A673 (cell line): Measurements from ENCODE around the gene RNF25. TPM values are rescaled to one million over a fixed set of nuclear protein-coding genes. Genes with fewer than 3 reads are reported as not detected.

Source experiments
- BruUV-seq: library from RNA; stranded (reverse); fragments of 400-500 nt; replicated peaks from 2 replicates; lab custom pipeline; 2021; lab: Mats Ljungman, UMichigan
- CTCF ChIA-PET: fragments of 300-600 bp; sonication (Branson Sonifier 250); formaldehyde crosslinking; loops from one replicate; lab custom pipeline; 2022; ENCODE audit warnings: antibody characterized with exemption; lab: Charles Lee
- POLR2A ChIA-PET: fragments of 300-600 bp; sonication (Branson Sonifier 250); formaldehyde crosslinking; loops from one replicate; lab custom pipeline; 2022; ENCODE audit warnings: antibody characterized with exemption; ENCODE audit not compliant: low non-redundant PET; lab: Charles Lee
- DNase-seq: peaks from one replicate; pipeline ENCODE4 v3.0.0-alpha.2; 2015; ENCODE audit warnings: low spot score
- H3K27ac ChIP-seq: fragments of 200-600 bp; sonication (generic); 2 replicates; pipeline ENCODE4 v1.5.1; 2016; ENCODE audit warnings: mixed run types, low read depth, mild to moderate bottlenecking, mixed read lengths, antibody characterized with exemption, low read length; ENCODE audit not compliant: poor library complexity, severe bottlenecking
- H3K27me3 ChIP-seq: fragments of 200-600 bp; sonication (generic); replicated peaks from 2 replicates; pipeline ENCODE4 v1.6.1; 2017; ENCODE audit warnings: mixed run types, low read depth, mild to moderate bottlenecking, mixed read lengths, antibody characterized with exemption, low read length; ENCODE audit not compliant: insufficient read depth, poor library complexity
- H3K36me3 ChIP-seq: fragments of 200-600 bp; sonication (generic); 2 replicates; pipeline ENCODE4 v1.6.1; 2016; ENCODE audit warnings: mixed run types, mild to moderate bottlenecking, mixed read lengths, antibody characterized with exemption, low read length; ENCODE audit not compliant: insufficient read depth, poor library complexity, severe bottlenecking
- H3K4me1 ChIP-seq: fragments of 200-600 bp; sonication (generic); 2 replicates; pipeline ENCODE4 v1.6.1; 2017; ENCODE audit warnings: mixed run types, mild to moderate bottlenecking, mixed read lengths, antibody characterized with exemption, low read length; ENCODE audit not compliant: insufficient read depth, poor library complexity, severe bottlenecking
- H3K4me3 ChIP-seq: fragments of 200-600 bp; sonication (generic); 2 replicates; pipeline ENCODE4 v1.5.1; 2016; ENCODE audit warnings: low read depth, mixed run types, mild to moderate bottlenecking, mixed read lengths, low read length; ENCODE audit not compliant: poor library complexity, severe bottlenecking
- H3K9me3 ChIP-seq: fragments of 200-600 bp; sonication (generic); 2 replicates; pipeline ENCODE4 v1.6.1; 2016; ENCODE audit warnings: mixed run types, low read depth, mild to moderate bottlenecking, mixed read lengths, antibody characterized with exemption, low read length; ENCODE audit not compliant: poor library complexity, severe bottlenecking
- EZH2 ChIP-seq: fragments of 200-600 bp; sonication (generic); IDR thresholded peaks from 2 replicates; pipeline ENCODE4 v1.6.1; 2017; ENCODE audit warnings: borderline replicate concordance, low read depth, mild to moderate bottlenecking, mixed read lengths, antibody characterized with exemption, low read length; ENCODE audit not compliant: poor library complexity, severe bottlenecking
- intact Hi-C: fragments of 100-400 bp; cut with micrococcal nuclease; formaldehyde crosslinking; loops from one replicate; pipeline ENCODE4 v1.10.0; 2022; ENCODE audit not compliant: unreplicated experiment
- total RNA-seq: library from RNA; stranded (reverse); gene quantifications from 2 replicates; pipeline ENCODE4 v1.2.3, GENCODE V29; 2021
- TF ChIP-seq, protein P1 (sequence below): fragments of 300-800, 200-600 bp; sonication (generic); conservative IDR thresholded peaks from 2 replicates; pipeline ENCODE4 v1.5.1; 2017; ENCODE audit warnings: low read depth, mild to moderate bottlenecking, antibody characterized with exemption, low read length, moderate library complexity, mixed read lengths

RNF25 gene
- total RNA-seq, 1 experiment from 2014 or later, result 39.4 TPM

DNA sequence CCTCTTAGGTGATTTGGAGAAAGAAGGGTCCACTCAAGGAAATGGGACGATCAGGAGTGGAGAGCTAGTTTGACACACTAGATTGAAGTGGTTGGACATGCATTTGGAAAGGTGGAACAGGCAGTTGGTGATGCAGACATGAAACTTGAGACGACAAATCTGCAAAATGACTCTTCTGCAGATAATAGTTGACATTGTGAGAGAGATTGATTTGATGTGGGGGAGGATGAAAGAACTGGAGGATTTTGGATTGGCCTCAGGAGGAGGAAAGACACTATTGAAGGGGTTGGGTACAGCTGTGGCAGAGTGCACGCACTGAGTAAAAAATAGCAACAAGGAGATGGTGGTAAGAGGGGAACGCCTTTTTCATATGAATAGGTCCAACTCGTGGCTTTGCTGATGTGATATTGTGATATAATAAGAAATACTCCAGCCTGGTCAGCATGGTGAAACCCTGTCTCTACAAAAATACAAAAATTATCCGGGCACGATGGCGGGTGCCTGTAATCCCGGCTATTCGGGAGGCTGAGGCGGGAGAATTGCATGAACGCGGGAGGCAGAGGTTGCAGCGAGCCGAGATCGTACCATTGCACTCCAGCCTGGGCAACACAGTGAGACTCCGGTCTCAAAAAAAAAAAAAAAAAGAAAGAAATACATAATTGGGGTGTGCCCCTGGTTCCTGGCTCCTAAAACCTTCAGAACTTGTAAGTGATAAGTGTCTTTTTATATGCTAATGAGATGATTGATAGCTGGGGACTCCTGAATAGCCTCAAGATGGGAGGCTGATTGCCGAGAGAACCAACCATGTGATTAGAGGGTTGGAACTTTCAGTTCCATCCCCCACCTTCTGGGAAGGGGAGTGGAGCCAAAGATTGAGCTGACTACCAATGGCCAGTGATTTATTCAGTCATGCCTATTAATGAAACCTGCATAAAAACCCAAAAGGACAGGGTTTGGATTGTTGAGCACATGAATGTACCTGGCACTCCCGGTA lies 48.5 kb upstream of the RNF25 start:
- Histone ChIP-seq H3K36me3 (peaks cover 11% of the 10 kb centered on the region), H3K4me3 (no peak overlapping the region), H3K9me3 (no peaks in the 10 kb centered on the region), H3K27ac (no peak overlapping the region), H3K27me3 (no peaks in the 10 kb centered on the region), H3K4me1 (peaks cover 31% of the 10 kb centered on the region)
- no peak for DNase-seq
- BruUV-seq, result no TSS peak
- POLR2A ChIA-PET, result no interaction called here
- TF ChIP-seq, protein P1, sequence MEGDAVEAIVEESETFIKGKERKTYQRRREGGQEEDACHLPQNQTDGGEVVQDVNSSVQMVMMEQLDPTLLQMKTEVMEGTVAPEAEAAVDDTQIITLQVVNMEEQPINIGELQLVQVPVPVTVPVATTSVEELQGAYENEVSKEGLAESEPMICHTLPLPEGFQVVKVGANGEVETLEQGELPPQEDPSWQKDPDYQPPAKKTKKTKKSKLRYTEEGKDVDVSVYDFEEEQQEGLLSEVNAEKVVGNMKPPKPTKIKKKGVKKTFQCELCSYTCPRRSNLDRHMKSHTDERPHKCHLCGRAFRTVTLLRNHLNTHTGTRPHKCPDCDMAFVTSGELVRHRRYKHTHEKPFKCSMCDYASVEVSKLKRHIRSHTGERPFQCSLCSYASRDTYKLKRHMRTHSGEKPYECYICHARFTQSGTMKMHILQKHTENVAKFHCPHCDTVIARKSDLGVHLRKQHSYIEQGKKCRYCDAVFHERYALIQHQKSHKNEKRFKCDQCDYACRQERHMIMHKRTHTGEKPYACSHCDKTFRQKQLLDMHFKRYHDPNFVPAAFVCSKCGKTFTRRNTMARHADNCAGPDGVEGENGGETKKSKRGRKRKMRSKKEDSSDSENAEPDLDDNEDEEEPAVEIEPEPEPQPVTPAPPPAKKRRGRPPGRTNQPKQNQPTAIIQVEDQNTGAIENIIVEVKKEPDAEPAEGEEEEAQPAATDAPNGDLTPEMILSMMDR, result no peak
- TF ChIP-seq EZH2, result no peak
- CTCF ChIA-PET, result no interaction called here
- intact Hi-C loops, result no loop called here

GRCh38 chr2:218719457-218719856 lies 47.7 kb upstream of the RNF25 start:
- Histone ChIP-seq H3K27me3 (no peaks in the 10 kb centered on the region), H3K36me3 (peaks cover 13% of the 10 kb centered on the region), H3K4me3 (no peak overlapping the region), H3K27ac (peak overlapping the region; percentile 25), H3K4me1 (peaks cover 31% of the 10 kb centered on the region), H3K9me3 (no peaks in the 10 kb centered on the region)
- BruUV-seq, result no TSS peak
- intact Hi-C loops, result no loop called here
- POLR2A ChIA-PET, result no interaction called here
- no peak for TF ChIP-seq EZH2
- DNase-seq, result no peak
- CTCF ChIA-PET, result no interaction called here

GRCh38 chr2:218718058-218718457 lies 46.3 kb upstream of the RNF25 start:
- ChIA-PET POLR2A (no interaction called here), CTCF (no interaction called here)
- no peak overlapping the region for H3K27ac ChIP-seq
- BruUV-seq, result no TSS peak
- H3K4me1 ChIP-seq, result peaks cover 38% of the 10 kb centered on the region
- DNase-seq, result no peak
- intact Hi-C loops, result no loop called here
- H3K36me3 ChIP-seq, result peaks cover 13% of the 10 kb centered on the region
- H3K27me3 ChIP-seq, result no peaks in the 10 kb centered on the region
- no peaks in the 10 kb centered on the region for H3K9me3 ChIP-seq
- TF ChIP-seq EZH2, result no peak
- TF ChIP-seq, protein P1, result no peak
- H3K4me3 ChIP-seq, result no peak overlapping the region
